PFSK-1 (cell line): ENCODE results near the gene RCOR3.

Experiments used
- FOXP2 ChIP-seq: optimal IDR thresholded peaks from 2 replicates; pipeline ENCODE3; 2011; ENCODE audit warnings: borderline replicate concordance, control low read depth, inconsistent platforms; ENCODE audit not compliant: insufficient read depth; ENCODE audit errors: extremely low read length, extremely low read depth
- POLR2AphosphoS5 ChIP-seq: IDR thresholded peaks from 2 replicates; pipeline ENCODE4 v1.6.1; 2012; ENCODE audit warnings: low read depth, mild to moderate bottlenecking, control low read depth, low read length, moderate library complexity
- REST ChIP-seq, 2 experiments: IDR thresholded peaks; 2 replicates each; pipeline versions ENCODE4 v1.6.1 to v1.8.0; 2011 to 2012; ENCODE audit warnings: low read depth in 2 of 2, low read length in 2 of 2, control low read depth in 1 of 2, inconsistent platforms in 1 of 2, mild to moderate bottlenecking in 1 of 2, moderate library complexity in 1 of 2; ENCODE audit not compliant: insufficient read depth in 1 of 2
- SIN3A ChIP-seq: IDR thresholded peaks from 2 replicates; pipeline ENCODE4 v1.6.1; 2012; ENCODE audit warnings: mild to moderate bottlenecking, low read length, moderate library complexity, borderline replicate concordance; ENCODE audit not compliant: insufficient read depth
- TAF1 ChIP-seq: IDR thresholded peaks from 2 replicates; pipeline ENCODE4 v1.6.1; 2012; ENCODE audit warnings: low read length, control low read depth, borderline replicate concordance; ENCODE audit not compliant: insufficient read depth

Gene RCOR3

GRCh38 chr1:211279340-211279739, 20.2 kb downstream of the RCOR3 start:
- no peak for TF ChIP-seq REST (IDR thresholded peaks at IDR 0.05; ENCODE audit: insufficient read depth in 1 of 2, low read depth in 2 of 2, low read length in 2 of 2)
- TF ChIP-seq POLR2AphosphoS5, result no peak
- no peak for TF ChIP-seq TAF1
- no peak for TF ChIP-seq FOXP2
- no peak for TF ChIP-seq SIN3A

- TF ChIP-seq TAF1 (no peak), POLR2AphosphoS5 (no peak), REST (IDR thresholded peaks at IDR 0.05; ENCODE audit: insufficient read depth in 1 of 2, low read depth in 2 of 2, low read length in 2 of 2) (no peak), SIN3A (no peak), FOXP2 (no peak)
Observed at GRCh38 chr1:211280910-211281309, 21.7 kb downstream of the RCOR3 start.

GRCh38 chr1:211281320-211282022, 22.3 kb downstream of the RCOR3 start:
- TF ChIP-seq FOXP2 (no peak), POLR2AphosphoS5 (no peak), SIN3A (no peak), REST (IDR thresholded peaks at IDR 0.05; ENCODE audit: insufficient read depth in 1 of 2, low read depth in 2 of 2, low read length in 2 of 2) (no peak), TAF1 (no peak)

GRCh38 chr1:211282023-211282373, 22.8 kb downstream of the RCOR3 start:
- TF ChIP-seq FOXP2 (no peak), POLR2AphosphoS5 (no peak), TAF1 (no peak), REST (IDR thresholded peaks at IDR 0.05; ENCODE audit: insufficient read depth in 1 of 2, low read depth in 2 of 2, low read length in 2 of 2) (no peak), SIN3A (no peak)
